GM20000 (cell line): ENCODE results near the gene UBE2C.

Experiments used
- DNase-seq: peaks from one replicate; pipeline ENCODE4 v3.0.0; 2012; ENCODE audit warnings: low spot score
- CTCF ChIP-seq: IDR thresholded peaks from 2 replicates; pipeline ENCODE4 v1.5.1; 2012; ENCODE audit warnings: mild to moderate bottlenecking, control low read depth; ENCODE audit errors: extremely low read depth, missing control alignments

UBE2C gene

GRCh38 chr20:45810191-45810970 lies 2.1 kb upstream of the UBE2C start:
- TF ChIP-seq CTCF, result no peak
- DNase-seq, result no peak

- no peak for DNase-seq
- TF ChIP-seq CTCF, result no peak
Measured at GRCh38 chr20:45813006-45813340, 529 bp downstream of the UBE2C start.

- DNase-seq, result no peak
- no peak for TF ChIP-seq CTCF
Measured at GRCh38 chr20:45813489-45813888, 1.0 kb downstream of the UBE2C start.

- no peak for TF ChIP-seq CTCF
- no peak for DNase-seq
Measured at GRCh38 chr20:45814314-45814713, 1.9 kb downstream of the UBE2C start.

- TF ChIP-seq CTCF, result no peak
- no peak for DNase-seq
Measured at GRCh38 chr20:45816951-45817350, 4.5 kb downstream of the UBE2C start.

GRCh38 chr20:45817376-45818194 lies 5.1 kb downstream of the UBE2C start:
- DNase-seq, result no peak
- TF ChIP-seq CTCF, result no peak

GRCh38 chr20:45818239-45818638 lies 5.8 kb downstream of the UBE2C start:
- TF ChIP-seq CTCF, result no peak
- DNase-seq, result no peak
